ENCODE results near the gene SHISA5.

Gene SHISA5

DNA sequence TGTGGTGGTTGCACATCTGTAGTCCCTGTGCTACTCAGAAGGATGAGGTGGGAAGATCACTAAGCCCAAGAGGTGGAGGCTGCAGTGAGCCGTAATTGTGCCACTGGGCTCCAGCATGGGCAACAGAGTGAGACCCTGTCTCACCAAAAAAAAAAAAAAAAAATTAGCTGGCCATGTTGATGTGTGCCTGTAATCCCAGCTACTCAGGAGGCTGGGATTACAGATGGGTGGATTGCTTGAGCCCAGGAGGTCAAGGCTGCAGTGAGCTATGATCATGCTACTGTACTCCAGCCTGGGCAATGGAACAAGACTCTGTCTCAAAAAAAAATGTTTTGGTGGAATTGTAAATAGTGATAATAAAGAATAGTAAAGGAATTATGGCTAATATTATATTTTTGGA lies 47.5 kb downstream of the SHISA5 start:
- DNase-seq, result no peak

DNA sequence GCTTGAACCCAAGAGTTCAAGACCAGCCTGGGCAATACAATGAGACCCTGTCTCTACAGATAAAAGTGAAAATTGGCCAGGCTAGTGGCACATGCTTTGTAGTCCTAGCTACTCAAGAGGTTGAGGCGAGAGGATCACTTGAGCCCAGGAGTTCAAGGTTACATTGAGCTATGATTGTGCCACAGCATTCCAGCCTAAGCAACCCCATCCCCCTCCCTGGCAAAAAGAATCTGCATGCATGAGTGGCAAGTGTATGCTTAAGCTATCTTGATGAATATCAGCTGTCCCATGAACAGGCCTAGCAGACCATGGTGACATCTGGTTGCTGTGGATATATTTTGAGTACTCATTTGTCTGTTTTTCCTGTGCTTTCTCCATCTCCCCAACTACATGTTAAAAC lies 52.7 kb downstream of the SHISA5 start:
- no peak for DNase-seq

DNA sequence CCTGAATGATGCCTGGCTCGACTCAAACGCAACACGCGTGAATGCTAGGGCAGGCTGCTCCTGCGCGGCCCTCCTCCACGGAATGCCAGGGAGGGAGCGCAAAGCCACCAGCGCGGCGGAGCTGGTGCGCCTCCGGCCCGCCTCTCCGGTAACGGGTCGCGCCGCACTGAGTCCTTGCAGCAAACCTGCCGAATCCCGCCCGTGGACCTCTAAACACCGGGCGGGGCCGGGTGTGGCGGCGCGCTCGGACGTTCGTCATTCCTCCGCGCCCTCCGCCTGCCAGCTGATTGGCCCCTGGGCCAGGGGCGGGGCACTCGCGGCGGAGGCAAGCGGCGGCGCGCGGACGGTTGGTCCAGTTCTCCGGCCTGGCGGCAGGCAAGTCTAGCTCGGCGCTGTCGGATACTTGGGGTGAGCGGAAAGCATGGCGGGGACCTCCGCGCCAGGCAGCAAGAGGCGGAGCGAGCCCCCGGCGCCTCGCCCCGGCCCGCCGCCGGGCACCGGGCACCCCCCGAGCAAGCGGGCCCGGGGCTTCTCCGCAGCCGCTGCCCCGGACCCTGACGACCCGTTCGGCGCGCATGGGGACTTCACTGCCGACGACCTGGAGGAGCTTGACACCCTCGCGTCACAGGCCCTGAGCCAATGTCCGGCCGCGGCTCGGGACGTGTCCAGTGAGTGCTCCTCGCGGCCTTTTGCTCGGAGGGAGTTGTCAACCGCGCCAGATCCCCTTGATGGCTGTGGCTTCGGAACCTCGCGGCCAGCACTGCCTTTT lies 57.4 kb downstream of the SHISA5 start, which contains the start of gene ATRIP:
Gene ATRIP, plus strand, starts transcription at position 313 of the 769 bp plus-strand sequence. Its CDS starts 109 bp downstream, at position 422.
- DNase-seq, result peak; percentile 89

DNA sequence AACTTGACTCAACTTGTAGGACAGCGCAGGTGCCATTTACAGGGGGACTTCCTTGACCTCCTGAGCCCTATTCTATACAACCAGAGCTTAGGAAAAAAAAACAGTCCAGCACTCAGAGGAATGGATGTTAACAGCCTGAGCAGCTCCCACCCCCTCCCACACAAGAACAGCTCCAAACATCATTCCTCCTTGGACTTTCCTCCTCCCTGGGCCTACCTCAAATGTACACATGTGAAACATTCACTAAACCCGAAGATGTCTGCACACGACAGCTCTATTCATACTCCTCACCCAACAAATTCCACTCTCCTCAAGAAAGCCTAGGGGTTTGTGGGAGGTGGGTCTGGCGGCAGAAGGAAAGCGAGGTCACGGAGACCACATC lies 57.9 kb downstream of the SHISA5 start:
- no peak for DNase-seq

DNA sequence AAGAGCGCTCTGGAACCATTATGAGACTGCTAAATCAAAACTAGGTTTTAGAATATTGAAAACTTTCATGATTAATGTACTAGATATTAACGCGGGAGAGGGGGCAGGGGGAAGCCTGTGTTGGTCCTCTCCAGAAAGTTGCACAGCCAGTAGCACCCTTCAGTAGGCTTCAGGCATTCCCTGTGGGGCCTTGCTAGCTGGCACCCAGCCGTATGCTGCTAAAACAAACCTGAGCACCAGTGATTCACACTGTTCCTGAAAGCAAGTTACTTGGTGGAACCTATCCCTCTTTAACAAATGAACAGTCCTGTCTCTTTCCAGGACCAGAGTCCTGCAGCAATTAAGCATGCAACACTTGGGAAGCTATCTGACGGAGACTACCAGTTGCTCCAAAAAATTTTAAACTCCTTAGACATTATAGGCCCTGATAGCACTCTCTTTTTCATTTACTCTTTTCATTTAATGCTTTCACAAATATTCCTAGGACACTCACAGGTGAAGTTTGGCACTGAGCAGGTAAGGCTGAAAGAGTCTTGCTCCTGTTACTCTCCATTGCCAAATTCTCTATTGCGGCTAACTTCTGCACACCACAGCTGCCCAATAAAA lies 58.6 kb downstream of the SHISA5 start:
- DNase-seq, result no peak

DNA sequence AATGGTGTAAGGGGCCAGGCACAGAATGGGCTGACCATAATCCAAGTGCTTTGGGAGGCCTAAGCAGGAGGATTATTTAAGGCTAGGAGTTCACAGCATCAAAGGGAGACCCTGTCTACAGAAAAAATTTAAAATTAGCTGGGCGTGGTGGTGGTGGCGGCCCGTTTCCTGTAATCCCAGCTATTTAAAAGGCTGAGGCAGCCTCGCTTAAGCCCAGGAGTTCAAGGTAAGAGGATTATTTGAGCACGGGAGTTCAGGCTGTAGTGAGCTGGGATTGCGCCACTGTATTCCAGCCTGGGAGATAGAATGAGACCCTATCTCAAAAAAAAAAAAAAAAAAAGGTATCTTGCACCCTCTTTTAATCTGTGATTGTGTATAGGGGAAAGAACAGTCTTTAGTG lies 62.0 kb downstream of the SHISA5 start:
- DNase-seq, result no peak

DNA sequence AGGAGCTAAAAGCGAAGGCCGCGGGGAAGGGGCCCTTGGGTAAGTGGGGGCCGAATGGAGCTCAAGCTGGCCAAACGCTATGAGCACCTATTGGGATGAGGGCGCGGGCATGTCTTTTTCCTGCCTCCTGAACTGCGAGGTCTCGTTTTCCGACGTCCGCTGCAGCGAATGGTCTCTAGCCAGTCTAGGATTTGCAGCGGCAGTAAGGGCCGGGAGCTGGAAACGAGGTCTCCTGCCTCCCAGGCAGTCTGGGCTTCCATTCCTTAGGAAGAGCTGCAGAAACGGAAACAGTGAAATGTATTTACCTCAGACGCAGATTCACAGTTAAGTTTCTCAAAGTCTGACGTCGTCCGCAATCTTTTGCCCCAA lies 63.4 kb downstream of the SHISA5 start:
- no peak for DNase-seq

DNA sequence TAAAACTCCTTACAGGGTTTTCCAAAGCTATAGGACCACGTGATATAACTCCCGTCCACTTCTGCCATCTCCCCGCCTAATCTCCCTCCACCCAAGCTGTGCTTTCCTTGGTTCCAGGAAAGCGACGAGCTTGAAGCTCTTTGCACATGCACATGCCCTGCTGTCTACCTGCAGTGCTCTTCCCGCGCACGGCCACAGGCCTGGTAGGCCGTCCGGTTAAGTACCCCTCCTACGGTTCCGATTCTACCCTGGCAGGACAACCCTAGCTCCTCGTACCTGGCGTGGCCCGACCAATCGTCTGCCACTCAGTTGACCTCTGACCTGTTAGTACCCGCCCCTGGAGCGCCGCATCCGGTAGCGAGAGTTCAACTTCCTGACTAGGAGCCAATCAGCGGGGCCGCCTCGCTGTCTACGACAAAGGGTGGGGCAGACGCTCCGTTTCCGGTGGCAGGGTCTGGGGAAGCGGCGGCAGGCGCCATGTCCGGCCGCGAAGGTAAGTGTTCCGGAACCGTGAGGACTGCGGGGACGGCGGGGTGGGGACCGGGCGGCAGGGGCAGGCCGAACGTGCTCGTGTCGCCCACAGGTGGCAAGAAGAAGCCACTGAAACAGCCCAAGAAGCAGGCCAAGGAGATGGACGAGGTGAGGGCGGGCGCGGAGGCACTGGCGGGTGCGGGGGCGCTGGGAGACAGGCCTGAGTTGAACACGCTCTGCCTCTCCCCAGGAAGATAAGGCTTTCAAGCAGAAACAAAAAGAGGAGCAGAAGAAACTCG lies 64.0 kb downstream of the SHISA5 start, which contains the start of the genes CCDC51 and TMA7:
Gene CCDC51, minus strand, starts transcription at position 300 of the 770 bp plus-strand sequence. CDS start 4,991 bp downstream, outside the sequence.
Gene TMA7, plus strand, starts transcription at position 438 of the 770 bp plus-strand sequence. Its CDS starts 40 bp downstream, at position 478.
- peak; percentile 99 for DNase-seq

DNA sequence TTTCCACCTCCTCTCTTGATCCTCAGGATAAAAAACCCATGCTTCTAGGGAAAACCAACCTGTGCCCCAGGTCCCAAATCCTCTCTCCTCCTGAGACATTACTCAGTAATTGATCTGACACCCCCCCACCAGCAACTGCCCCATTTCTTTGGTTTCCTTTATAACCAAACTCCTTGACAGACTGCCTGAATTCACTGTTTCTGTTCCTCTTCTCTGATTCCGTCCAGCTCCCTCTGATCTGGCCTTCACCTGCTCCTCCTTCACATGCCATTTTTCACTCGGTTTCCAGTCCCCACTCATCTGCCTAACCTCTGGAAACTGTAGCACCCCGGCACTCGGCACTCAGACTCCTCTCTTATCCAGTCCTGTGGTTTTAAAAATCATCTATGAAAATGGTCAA lies 66.2 kb downstream of the SHISA5 start:
- DNase-seq, result no peak

DNA sequence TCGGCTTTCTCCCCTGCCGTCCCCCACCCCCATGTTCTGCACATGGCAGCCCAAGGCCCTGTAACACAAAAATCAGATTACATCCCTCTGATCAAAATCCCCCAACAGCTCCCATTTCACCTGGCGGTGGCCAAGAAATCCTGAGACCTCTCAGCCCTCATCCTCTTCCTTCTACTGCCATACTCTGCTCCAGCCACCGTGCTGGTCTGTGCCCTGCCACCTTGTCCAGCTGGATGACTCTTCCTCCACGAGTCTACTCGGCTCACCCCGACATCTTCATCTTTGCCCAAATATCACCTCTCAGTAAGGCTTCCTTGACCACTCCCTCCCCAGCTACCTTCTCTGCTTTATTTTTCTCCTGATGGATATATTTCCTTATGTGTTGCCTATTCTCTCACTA lies 67.1 kb downstream of the SHISA5 start:
- no peak for DNase-seq

DNA sequence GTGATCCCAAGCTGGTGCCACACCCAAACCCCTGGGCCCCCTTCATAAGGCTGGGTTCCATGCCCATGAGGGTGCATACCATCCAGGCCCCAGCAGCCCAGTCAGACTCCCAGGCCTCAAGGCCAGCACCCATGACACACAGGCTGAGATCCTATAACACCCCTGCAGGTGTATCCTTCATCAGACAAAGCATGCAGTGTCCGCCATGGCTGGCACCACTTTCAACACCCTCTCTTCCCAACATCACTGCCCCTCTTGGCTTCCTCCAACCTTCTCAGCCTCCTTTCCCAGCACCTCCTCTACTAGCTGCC lies 67.5 kb downstream of the SHISA5 start:
- no peak for DNase-seq

DNA sequence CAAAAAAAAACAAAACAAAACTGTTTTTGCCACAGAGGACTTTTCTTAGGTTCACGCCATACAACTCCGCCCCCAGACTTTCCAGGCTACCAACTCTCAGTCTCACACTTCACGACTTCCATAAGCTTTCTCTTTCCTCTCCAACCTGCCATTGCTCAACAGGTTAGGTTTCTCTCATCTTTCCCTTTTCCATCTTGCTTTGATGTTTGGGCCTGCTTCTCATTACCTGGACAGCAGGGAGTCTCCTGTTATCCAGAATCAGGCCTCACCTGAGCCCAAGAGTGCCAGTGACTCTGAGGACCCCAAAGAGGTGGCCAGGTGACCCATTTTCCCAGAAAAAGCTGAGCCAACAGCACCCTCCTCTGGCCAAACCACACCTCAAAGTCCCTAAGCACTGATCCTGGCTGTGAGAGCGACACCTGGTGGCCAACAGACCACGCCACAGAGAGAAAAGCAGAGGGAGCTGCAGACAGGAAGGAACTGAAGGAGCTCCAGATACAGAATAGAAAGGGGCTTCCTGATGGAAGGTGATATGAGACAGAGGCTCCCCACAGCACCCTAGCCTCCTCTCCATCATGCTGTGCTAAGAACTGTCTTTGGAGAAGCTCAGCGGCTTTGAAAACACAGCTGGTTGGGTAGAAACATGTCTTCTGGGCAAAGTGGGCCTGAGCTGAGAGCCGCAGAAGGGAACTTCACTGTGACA lies 68.0 kb downstream of the SHISA5 start:
- DNase-seq, result peak; percentile 89

DNA sequence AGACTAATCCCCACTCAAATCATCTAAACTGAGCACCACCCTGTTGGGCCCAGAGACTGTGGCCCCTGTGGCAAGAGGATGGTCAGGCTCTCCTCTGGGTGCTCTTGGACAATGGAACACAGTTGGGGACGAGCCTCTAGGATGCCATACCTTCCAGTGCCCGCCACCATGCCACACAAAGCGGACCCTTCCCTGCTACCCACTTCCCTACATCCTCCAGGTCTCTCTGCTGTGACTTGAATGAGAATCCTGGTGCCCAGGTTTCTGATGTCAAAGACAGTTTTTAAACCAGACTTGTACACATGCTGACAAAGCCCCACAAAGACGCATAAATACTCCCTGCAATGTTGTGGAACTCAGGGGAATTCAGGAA lies 68.8 kb downstream of the SHISA5 start:
- no peak for DNase-seq

DNA sequence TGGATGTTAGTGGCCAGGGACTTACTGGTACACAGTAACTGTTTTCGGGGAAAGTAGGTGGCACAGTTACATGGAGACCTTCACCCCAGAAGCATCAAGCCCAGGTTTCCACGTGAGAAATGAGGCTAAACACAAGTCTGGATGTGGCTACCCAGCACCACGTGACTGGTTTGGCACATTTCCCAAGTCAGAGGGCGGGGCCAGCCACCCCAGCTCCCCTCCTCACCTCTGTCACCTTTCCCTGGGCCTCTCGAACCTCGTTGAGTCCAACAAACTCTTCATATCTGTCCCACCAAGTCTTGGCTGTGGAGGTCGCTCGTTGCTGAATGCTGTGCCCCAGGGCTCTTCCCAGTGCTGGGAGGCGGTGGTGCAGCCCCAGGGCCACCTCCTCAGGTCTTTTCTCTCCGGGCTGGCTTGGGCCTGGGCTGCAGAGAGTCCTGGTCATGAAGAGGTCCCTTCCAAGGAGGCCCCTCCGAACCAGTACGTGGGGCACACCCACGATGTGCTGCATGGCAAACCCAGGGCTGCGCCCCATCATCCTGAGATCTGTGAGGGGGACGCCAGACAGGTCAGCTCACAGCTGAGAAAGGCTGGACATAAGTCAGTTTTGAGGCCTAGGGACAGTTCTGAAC lies 69.3 kb downstream of the SHISA5 start:
- DNase-seq, result no peak

DNA sequence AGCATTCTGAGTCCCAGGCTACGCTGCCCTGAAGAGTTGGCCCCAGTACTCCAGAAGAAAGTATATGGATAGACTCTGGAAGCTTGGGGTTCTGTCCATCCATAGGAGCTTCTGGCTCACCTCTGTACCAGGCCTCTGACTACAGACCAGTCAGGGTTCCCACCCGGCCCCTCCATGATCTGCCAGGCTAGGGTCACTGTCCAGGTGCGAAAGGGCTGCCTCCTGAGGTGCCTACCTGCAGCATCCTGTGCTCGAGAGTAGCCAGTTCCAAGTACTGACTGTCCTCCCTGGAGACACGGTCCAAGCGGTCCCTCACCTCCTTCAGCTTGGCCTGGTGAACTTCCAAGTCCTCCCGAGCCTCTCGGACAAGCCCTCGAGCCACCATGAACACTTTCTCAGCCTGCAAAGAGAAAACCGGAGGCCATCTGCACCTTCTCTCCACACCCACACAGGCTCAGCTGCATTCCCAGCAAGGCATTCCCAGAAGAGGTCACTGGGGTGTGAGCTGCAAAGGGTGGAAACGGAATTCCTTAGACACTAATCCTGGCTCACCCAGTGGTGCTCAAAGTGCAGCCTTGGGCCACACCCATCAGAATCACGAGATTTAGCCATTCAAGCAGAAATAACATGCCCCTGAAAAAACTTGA lies 70.4 kb downstream of the SHISA5 start:
- no peak for DNase-seq

DNA sequence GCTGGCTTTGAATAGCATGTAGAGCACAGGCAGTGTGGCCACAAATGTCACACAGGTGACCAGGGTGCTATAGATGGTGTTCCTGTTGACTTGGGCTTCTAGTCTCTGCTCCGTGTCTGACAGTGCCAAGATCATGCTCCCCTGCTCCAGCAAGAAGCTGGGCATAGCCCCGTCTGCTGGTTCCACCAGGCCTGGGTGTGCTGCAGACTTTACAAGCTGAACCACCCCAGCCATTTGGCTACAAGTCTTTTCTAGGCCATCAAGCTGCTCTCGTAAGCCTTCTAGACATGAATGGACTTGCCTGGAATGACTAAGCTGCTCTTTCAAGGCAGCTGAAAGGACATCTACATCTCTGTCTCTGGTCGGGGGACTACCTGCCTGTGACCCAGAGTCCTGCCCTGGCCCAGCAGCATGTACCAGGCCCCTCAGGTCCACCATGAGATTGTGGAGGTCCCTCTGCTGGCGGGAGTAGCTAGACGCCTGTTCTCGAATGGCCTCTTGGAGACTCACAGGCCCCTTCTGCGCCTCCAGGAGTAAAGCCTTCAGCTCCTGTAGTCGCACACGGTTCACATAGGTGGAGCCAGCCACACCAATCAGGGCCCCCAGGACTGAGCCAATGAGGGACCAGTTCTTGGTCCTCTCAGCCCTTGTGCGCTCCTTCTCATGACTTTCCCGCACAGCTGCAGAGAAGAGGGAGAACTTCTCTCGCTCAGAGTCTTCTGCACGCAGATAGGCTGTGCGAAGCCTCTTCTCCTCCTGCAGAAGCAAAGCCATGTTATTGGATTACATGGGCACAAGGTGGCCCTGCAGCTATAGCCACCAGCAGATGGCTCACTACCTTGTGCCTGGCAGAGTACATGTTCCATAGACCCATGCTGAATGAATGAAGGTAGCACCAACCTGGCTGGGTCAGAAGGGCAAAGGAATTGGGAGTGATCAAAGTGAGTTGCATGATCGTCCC lies 71.3 kb downstream of the SHISA5 start:
- DNase-seq, result no peak

DNA sequence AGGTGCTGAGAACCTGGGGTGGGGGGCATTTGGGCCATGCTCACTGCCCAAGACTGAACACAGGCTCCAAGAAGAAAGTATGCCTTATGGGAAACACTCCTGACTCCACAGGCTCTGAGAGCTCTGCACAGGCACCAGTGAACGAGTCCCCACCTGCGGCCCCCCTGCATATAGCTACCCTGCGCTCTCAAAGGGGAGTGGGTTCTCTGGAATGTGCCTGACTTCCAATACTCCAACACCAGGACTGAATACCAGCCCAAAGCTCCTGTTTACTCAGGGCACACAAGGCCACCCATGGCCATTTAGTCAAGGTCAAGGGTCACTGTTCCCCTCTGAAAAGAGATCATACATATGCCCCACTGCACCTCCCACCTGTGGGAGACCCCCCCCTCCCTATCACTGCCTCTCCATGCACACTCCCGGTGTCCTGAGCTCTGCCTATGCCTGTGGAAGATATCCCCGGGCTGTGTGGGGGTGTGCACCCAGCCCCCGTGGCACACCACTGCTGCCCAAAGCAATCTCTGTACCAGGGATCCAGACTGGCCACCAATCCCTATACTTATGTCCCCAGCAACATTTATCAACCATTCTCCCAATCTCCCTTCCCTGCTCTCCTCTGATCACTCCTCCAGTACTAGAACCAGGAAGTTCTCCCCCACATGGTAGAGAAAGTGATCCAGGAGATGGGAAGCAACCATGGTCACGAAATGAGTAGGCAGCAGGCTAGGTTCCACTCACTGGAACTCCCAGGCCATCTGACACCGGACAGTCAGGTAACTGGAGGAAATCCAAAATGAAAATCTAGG lies 72.5 kb downstream of the SHISA5 start:
- no peak for DNase-seq

DNA sequence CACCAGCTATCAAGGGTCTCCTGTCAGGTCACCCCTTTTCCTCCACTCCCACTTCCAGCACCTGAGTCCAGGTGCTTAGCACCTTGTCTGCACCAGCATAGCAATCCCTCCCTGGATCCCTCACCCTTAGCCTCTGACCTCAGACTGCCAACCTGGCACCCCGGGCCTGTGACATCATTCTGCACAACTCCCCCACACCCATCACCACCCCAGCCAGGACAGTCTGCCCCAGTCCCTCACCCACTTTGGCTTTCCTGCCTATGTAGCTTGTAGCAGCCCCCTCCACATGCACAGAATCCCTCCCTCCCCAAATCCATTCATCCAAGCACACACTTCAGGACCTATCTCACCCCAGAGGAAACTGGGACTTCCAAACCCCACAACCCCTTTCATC lies 73.3 kb downstream of the SHISA5 start:
- DNase-seq, result no peak

DNA sequence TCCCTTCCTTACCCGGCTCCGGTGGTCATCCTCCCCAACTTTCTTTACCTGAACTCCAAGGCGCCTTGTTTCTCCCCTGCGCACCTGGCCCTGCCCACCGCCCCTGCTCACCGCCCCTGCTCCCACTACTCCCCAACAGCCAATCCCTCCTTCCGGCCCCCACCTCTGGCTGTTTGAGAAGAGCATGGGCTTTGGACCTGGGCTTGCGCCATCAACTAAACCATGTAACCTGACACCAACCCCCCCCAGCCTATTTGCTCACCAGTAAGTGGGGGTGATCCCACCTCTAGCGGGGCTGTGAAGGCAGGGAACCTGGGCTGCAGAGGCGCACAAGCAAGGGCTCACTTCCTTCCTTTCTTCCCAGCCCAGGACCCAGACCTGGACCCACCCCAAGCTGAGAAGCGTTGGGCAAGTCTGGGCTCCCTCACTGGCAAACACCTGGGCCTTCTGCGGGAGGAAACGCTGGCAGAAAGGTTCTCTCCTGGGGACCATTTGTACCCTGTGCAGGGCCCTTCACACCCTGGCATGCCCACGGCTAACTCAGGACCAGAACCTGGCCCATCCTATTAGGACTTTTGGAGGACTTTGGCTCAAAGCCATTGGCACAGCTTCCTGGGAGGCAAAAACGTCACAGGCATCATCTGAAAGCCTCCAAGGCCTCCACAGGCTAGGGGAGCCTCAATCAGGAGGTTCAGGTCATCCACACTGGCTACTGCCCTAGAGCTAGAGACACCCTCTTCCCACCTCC lies 73.8 kb downstream of the SHISA5 start, which contains the start of gene PLXNB1:
Gene PLXNB1, minus strand, starts transcription at position 127 of the 748 bp plus-strand sequence. CDS start 5,475 bp downstream, outside the sequence.
- DNase-seq, result no peak

Data from activated CD4-positive, alpha-beta T cell treated with anti-CD3 and anti-CD28 coated beads, Interleukin-2, amount 50 U/mL, for 16 hours (primary cell).